BJ (cell line): ENCODE data around the gene ARHGAP23. TPM values are rescaled to one million over a fixed set of nuclear protein-coding genes. Genes with fewer than 3 reads are reported as not detected.
"Not testable (repeated sequence)": the region's sequence is repeated elsewhere in the genome, so short reads cannot be mapped to it uniquely, and the experiment has no call there.

ENCODE experiments used
- CTCF ChIA-PET: fragments of 350-600 bp; formaldehyde crosslinking; extraction: SDS; loops from one replicate; lab custom pipeline; 2021; ENCODE audit warnings: antibody characterized with exemption, inconsistent platforms; lab: Yijun Ruan, JAX
- POLR2A ChIA-PET: fragments of 300-600 bp; sonication (Branson Sonifier 250); formaldehyde crosslinking; extraction: SDS; loops from one replicate; lab custom pipeline; 2021; ENCODE audit warnings: antibody characterized with exemption; lab: Charles Lee
- DNase-seq: peaks from one replicate; pipeline ENCODE4 v3.0.0-alpha.2; 2011; ENCODE audit warnings: low read depth
- H3K27me3 ChIP-seq: 2 replicates; pipeline ENCODE4 v1.6.0; 2011; ENCODE audit warnings: low read length; ENCODE audit not compliant: control insufficient read depth, insufficient read depth
- H3K36me3 ChIP-seq: 2 replicates; pipeline ENCODE4 v1.5.1; 2011; ENCODE audit warnings: low read length; ENCODE audit not compliant: control insufficient read depth, insufficient read depth
- H3K4me3 ChIP-seq: 2 replicates; pipeline ENCODE4 v1.5.1; 2011; ENCODE audit warnings: low read depth, mild to moderate bottlenecking, control low read depth, low read length
- CTCF ChIP-seq: IDR thresholded peaks from 2 replicates; pipeline ENCODE4 v1.5.1; 2011; ENCODE audit warnings: low read depth, mild to moderate bottlenecking, control low read depth, inconsistent platforms, low read length, moderate library complexity; ENCODE audit not compliant: insufficient read depth
- polyA plus RNA-seq: library from polyadenylated mRNA; depleted of rRNA; stranded (reverse); fragments of >200 nt; gene quantifications from 2 replicates; pipeline ENCODE4 v1.2.3, GENCODE V29; 2011

Gene ARHGAP23
- polyA plus RNA-seq, 1 experiment: 17.2 TPM

GRCh38 chr17:38434178-38434665 is 6.0 kb downstream of the ARHGAP23 start:
- no peak for TF ChIP-seq CTCF
- DNase-seq: no peak
- Histone ChIP-seq H3K27me3 (no peaks in the 10 kb centered on the region), H3K36me3 (peaks cover 5% of the 10 kb centered on the region; the same call in 1 of the 2 replicates), H3K4me3 (no peak overlapping the region)
- ChIA-PET POLR2A (no interaction called here), CTCF (interaction anchor here (0.7 to 1.6 kb wide), 5 partner anchors 9 to 233 kb away, joined by 3 to 9 read pairs (median 3); no protein-coding TSS in a partner anchor)

- H3K27me3 ChIP-seq: no peaks in the 10 kb centered on the region
- H3K36me3 ChIP-seq: peaks cover 5% of the 10 kb centered on the region; the same call in 1 of the 2 replicates
- no peak for TF ChIP-seq CTCF
- no peak overlapping the region for H3K4me3 ChIP-seq
- DNase-seq: no peak
- POLR2A ChIA-PET: no interaction called here
- CTCF ChIA-PET: interaction anchor here (1.3 kb wide), 1 partner anchor 12 kb away, joined by 5 read pairs; no protein-coding TSS in a partner anchor
Measured at GRCh38 chr17:38435795-38436194, 7.5 kb downstream of the ARHGAP23 start.

DNA sequence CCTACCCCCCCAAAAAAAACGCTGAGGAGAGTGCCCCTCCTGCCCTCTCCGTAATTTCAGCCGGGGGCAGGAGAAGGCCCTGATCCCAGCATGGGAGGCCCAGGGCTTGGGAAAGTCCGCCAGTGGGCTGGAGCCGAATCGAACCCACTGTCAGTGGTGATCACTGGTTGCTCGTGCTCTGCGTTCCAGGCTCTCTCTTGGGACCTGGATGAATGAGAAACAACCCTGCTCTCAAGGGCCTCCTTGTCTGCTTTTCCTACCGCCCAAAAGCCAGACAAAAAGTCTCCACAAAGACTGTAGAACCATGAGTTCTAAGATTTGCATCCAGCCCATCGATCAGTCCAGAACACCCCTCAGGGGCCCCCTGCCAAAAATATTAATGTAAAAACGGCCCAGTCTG is 8.1 kb downstream of the ARHGAP23 start:
- ChIA-PET CTCF (interaction anchor here (0.9 to 1.3 kb wide), 2 partner anchors 12 to 15 kb away, joined by 3 to 5 read pairs; no protein-coding TSS in a partner anchor), POLR2A (no interaction called here)
- no peaks in the 10 kb centered on the region for H3K27me3 ChIP-seq

DNA sequence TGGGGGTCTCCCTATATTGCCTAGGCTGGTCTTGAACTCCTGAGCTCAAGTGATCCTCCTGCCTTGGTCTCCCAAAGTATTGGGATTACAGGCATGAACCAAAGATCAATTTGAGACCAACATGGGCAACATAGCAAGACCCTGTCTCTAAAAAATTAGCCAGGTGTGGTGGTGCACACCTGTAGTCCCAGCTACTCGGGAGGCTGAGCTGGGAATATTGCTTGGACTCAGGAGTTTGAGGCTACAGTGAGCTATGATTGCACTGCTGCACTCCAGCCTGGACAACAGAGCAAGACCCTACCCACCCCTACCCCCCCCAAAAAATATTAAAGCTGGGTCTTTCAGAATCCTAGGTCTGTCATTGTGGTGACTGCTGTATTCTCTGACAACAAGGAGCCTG is 9.0 kb downstream of the ARHGAP23 start:
- CTCF ChIA-PET: interaction anchor here (0.6 to 1.4 kb wide), 4 partner anchors 8 to 49 kb away, joined by 3 to 5 read pairs (median 4); no protein-coding TSS in a partner anchor
- H3K4me3 ChIP-seq, POLR2A ChIA-PET, H3K27me3 ChIP-seq, H3K36me3 ChIP-seq, DNase-seq: not testable (repeated sequence)

More for the DNA sequence above, 8.1 kb downstream of the ARHGAP23 start:
- Histone ChIP-seq H3K4me3 (no peak overlapping the region), H3K36me3 (peaks cover 7% of the 10 kb centered on the region; the same call in 1 of the 2 replicates)
- no peak for DNase-seq
- no peak for TF ChIP-seq CTCF

DNA sequence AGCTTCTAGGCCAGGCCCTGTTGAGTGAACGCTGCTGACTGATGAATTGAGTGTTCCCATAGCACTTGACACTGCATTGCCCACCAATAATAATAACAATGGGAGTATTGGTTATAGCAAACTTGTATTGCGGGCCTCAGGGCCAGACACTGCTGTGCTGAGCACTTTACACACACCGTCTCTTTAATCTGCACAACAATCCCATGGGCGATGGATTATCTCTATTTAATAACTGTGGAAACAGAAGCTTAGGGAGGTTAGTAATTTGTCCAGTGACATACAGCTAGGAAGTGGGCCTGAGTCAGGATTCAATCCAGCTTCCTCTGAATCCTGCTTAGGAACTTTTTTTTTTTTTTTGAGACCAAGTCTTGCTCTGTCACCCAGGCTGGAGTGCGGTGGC is 11.2 kb downstream of the ARHGAP23 start:
- no peaks in the 10 kb centered on the region for H3K27me3 ChIP-seq

More for the DNA sequence above, 11.2 kb downstream of the ARHGAP23 start:
- POLR2A ChIA-PET: interaction anchor here (0.7 kb wide), 1 partner anchor 211 kb away, joined by 4 read pairs; no protein-coding TSS in a partner anchor
- CTCF ChIA-PET: interaction anchor here (1.5 to 2.4 kb wide), 4 partner anchors 8 to 70 kb away, joined by 3 to 7 read pairs (median 4); no protein-coding TSS in a partner anchor
- Histone ChIP-seq H3K4me3 (no peak overlapping the region), H3K36me3 (peaks cover 7% of the 10 kb centered on the region)
- no peak for DNase-seq
- TF ChIP-seq CTCF: no peak
